SK-N-MC (cell line): ENCODE results near the gene CTBP2.
"Not testable (repeated sequence)": the region's sequence is repeated elsewhere in the genome, so short reads cannot be mapped to it uniquely, and the experiment has no call there.

Experiments
- DNase-seq: peaks from one replicate; pipeline ENCODE4 v3.0.0-alpha.2; 2011; ENCODE audit warnings: low read depth, low spot score
- H3K27ac ChIP-seq: fragments of 200-600 bp; sonication (generic); 2 replicates; pipeline ENCODE4 v1.5.1; 2016; ENCODE audit warnings: mixed run types
- H3K36me3 ChIP-seq: fragments of 200-600 bp; sonication (generic); 2 replicates; pipeline ENCODE4 v1.6.1; 2017; ENCODE audit warnings: antibody characterized with exemption, low read length, mixed read lengths; ENCODE audit not compliant: insufficient read depth
- H3K4me3 ChIP-seq: fragments of 200-600 bp; sonication (generic); 2 replicates; pipeline ENCODE4 v1.5.1; 2016
- H3K9ac ChIP-seq: fragments of 200-600 bp; sonication (generic); 2 replicates; pipeline ENCODE4 v1.8.0; 2017; ENCODE audit warnings: mixed run types, mixed read lengths; ENCODE audit not compliant: insufficient read length
- H3K9me3 ChIP-seq: fragments of 200-600 bp; sonication (generic); 2 replicates; pipeline ENCODE4 v1.6.1; 2017; ENCODE audit warnings: low read depth, mild to moderate bottlenecking, antibody characterized with exemption, low read length, moderate library complexity, mixed read lengths
- EZH2 ChIP-seq: fragments of 200-600 bp; sonication (generic); IDR thresholded peaks from one replicate; pipeline ENCODE4 v1.6.1; 2017; ENCODE audit warnings: antibody characterized with exemption
- FOXP2 ChIP-seq: optimal IDR thresholded peaks from 2 replicates; pipeline ENCODE3; 2011; ENCODE audit warnings: mild to moderate bottlenecking, moderate library complexity; ENCODE audit not compliant: insufficient read depth; ENCODE audit errors: extremely low read length, control extremely low read depth
- POLR2AphosphoS5 ChIP-seq: IDR thresholded peaks from 2 replicates; pipeline ENCODE4 v1.6.1; 2012; ENCODE audit warnings: mild to moderate bottlenecking, low read depth, low read length, borderline replicate concordance

CTBP2 gene

DNA sequence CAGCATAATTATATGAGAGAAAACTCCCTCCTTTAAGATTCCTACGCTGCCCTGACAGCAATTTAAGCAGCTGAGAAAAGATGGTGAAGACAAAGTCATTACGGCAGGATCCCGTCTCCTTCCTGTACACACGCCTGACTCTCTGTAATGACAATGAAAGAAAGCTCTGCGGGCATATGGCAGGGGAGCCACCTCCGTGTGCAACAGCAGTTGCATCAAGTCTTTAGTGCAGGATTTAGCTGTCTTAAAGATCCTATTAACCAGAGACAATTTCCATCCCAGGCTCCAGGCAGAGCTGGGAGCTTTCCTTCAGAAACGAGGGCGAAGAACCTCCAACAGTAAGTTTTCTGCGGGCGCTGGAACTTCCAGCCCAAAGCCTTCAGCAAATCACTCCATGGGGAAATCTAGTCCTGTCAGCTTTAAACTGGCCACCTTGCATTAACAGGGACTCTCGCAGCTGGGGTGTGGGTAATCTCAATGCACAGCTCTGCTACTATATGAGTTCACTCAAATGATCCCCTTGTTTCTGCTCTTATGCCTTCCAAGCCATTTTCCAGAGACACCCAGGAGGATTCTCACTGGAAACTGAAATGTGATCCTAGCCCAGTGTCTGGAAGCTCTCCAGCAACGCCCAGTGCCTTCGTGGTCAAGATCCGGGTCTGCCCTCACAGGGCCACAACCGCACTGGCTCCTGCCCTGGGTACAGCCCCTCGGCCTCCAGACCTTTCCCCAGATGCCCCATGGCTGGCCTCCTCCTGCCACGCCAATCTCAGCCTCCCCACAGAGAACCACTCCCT, 74.9 kb downstream of the CTBP2 start:
- DNase-seq: no peak
- Histone ChIP-seq H3K4me3 (no peak overlapping the region), H3K27ac (no peak overlapping the region)

DNA sequence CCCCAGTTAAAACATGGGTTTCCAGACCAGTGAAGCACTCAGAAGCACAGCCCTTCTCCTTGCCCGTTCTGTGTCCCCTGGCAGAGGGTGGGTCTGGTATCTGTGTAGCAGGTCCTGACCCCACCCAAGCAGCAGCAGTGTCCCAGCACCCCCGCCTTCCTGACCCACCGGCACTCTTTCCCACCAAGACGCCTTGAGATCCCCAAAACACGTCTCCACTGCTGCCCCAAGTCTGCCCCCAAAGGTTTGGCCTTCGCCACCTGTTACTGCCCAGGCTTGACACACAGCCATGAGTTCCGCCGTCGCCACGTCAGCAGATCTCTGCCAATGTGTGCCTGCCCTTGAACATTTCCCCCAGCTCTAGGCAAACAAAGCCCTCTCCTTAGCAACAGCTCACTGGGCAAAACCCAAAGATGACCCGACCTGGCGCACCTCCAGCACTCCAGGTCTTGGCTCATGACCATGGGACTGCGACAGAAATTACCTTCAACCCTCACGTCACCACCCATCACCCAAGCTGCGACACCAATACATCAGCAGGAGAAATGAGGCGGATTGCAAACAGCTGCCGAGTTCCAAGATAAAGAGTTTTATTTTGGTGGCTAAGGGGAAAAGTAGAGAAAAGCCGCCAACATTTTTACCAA, 75.6 kb downstream of the CTBP2 start:
- Histone ChIP-seq H3K4me3 (no peak overlapping the region), H3K27ac (no peak overlapping the region), H3K36me3 (no peaks in the 10 kb centered on the region; the same call in 1 of the 2 replicates), H3K9me3 (no peaks in the 10 kb centered on the region), H3K9ac (no peak overlapping the region)
- TF ChIP-seq POLR2AphosphoS5 (no peak), FOXP2 (no peak)
- no peak for DNase-seq

More for the DNA sequence above, 74.9 kb downstream of the CTBP2 start:
- Histone ChIP-seq H3K9me3 (no peaks in the 10 kb centered on the region), H3K36me3 (no peaks in the 10 kb centered on the region; the same call in 1 of the 2 replicates), H3K9ac (no peak overlapping the region)
- no peak for TF ChIP-seq POLR2AphosphoS5
- TF ChIP-seq FOXP2: no peak
- TF ChIP-seq EZH2: no peak

DNA sequence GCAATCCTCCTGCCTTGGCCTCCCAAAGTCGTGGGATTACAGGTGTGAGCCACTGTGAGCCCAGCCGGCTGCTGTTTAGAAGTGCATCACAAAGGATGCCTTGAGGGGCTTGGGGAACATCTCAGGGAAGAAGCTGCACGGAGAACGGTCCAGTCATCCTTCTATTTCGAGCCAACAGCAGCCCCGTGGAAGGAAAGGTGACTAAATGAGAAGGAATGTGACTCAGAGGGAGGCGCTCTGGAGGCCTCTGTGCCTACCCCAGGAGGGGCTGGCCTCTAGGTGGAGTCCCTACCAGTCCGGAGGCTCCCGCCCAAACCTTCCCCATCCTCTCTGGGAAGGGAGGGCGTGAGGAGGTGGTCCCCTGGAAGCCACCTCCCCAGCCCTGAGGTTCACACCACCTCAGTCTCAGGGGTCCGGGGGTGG, 76.2 kb downstream of the CTBP2 start:
- Histone ChIP-seq H3K9me3 (no peaks in the 10 kb centered on the region), H3K4me3 (no peak overlapping the region), H3K36me3 (no peaks in the 10 kb centered on the region; the same call in 1 of the 2 replicates), H3K9ac (no peak overlapping the region), H3K27ac (no peak overlapping the region)
- DNase-seq: no peak
- TF ChIP-seq EZH2: no peak
- TF ChIP-seq POLR2AphosphoS5: no peak
- TF ChIP-seq FOXP2: no peak

- Histone ChIP-seq H3K27ac (no peak overlapping the region), H3K4me3 (no peak overlapping the region)
Observed at GRCh38 chr10:125083576-125083920, 76.8 kb downstream of the CTBP2 start.

DNA sequence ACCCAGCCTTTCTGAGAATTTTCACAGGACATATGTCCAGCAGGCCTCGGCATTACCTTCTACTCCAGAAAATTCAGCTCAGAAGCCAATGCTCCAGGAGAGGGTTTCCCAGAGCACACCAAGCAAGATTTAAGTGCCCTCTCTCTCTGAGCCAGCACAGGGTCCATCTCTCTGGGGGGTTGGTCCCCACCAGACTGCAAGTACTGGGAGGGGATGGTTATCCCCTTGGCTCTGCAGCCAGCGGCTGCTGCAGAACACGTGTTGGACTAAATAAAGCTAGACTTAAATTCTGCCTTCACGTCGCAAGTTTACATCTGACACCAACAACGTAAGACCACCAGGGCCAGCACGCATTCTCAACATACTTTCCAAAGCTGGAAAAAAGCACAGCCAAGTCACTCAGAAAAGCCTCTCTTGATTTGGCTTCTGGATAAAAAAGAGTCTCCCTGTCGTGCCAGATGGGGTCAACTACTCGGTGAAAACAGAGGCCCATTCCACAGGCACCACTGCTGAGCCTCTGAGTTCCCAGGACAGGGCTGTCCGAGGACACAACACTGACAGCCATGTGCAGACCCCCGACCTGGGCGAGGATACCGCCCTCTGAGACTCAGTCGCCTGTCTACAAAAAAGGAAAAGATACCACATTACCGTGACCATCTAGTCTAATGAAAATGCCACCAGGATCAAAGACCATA, 77.3 kb downstream of the CTBP2 start:
- no peak for DNase-seq
- no peak overlapping the region for H3K27ac ChIP-seq
- TF ChIP-seq EZH2: no peak
- TF ChIP-seq FOXP2: no peak
- TF ChIP-seq POLR2AphosphoS5: no peak
- H3K4me3 ChIP-seq: no peak overlapping the region
- H3K9ac ChIP-seq: no peak overlapping the region
- H3K9me3 ChIP-seq: no peaks in the 10 kb centered on the region
- H3K36me3 ChIP-seq: no peaks in the 10 kb centered on the region; the same call in 1 of the 2 replicates

More at GRCh38 chr10:125083576-125083920, 76.8 kb downstream of the CTBP2 start:
- Histone ChIP-seq H3K36me3 (no peaks in the 10 kb centered on the region; the same call in 1 of the 2 replicates), H3K9me3 (no peaks in the 10 kb centered on the region), H3K9ac (no peak overlapping the region)
- no peak for TF ChIP-seq POLR2AphosphoS5
- no peak for TF ChIP-seq EZH2
- TF ChIP-seq FOXP2: no peak
- DNase-seq: no peak

DNA sequence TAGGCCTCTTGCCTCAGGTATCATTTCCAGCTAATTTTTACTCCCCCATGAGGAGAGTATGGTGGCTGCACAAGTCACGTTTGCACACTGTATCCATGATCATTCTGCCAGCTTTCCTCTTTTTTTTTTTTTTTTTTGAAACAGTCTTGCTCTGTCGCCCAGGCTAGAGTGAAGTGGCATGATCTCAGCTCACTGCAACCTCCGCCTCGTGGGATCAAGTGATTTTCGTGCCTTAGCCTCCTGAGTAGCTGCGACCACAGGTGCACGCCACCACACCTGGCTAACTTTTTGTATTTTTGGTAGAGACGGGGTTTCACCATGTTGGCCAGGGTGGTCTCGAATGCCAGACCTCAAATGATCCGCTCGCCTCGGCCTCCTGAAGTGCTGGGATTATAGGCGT, 77.9 kb downstream of the CTBP2 start:
- H3K36me3 ChIP-seq, H3K27ac ChIP-seq, H3K9ac ChIP-seq, H3K4me3 ChIP-seq, DNase-seq, H3K9me3 ChIP-seq: not testable (repeated sequence)

DNA sequence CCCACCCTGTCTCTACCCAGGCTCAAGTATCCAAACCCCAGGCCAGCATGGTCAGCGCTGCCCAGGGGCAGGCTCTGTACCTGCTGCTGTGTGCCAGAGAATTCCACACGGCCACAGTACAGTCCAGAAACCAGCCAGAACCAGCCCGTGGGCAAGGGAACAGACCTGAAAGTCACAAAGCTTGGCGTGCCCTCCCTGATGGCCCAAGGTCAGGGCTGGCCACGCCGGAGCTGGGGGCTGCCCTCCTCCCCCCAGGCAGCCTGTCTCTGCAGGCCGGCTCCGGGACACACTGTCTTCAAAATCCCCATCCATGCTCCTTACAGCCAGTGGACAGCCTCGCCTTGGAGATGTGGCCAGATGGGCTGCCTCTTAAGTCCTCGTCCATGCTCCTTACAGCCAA, 78.4 kb downstream of the CTBP2 start:
- no peaks in the 10 kb centered on the region for H3K9me3 ChIP-seq
- no peaks in the 10 kb centered on the region for H3K36me3 ChIP-seq
- H3K27ac ChIP-seq: no peak overlapping the region
- no peak for DNase-seq
- no peak for TF ChIP-seq POLR2AphosphoS5
- TF ChIP-seq EZH2: no peak
- no peak for TF ChIP-seq FOXP2
- H3K9ac ChIP-seq: no peak overlapping the region
- H3K4me3 ChIP-seq: no peak overlapping the region

- Histone ChIP-seq H3K36me3 (no peaks in the 10 kb centered on the region), H3K9me3 (no peaks in the 10 kb centered on the region), H3K27ac (no peak overlapping the region), H3K4me3 (no peak overlapping the region), H3K9ac (no peak overlapping the region)
- DNase-seq: no peak
- TF ChIP-seq EZH2 (no peak), FOXP2 (no peak), POLR2AphosphoS5 (no peak)
Observed at GRCh38 chr10:125080984-125081383, 79.4 kb downstream of the CTBP2 start.

- Histone ChIP-seq H3K36me3 (no peaks in the 10 kb centered on the region), H3K27ac (no peak overlapping the region), H3K9me3 (no peaks in the 10 kb centered on the region), H3K9ac (no peak overlapping the region), H3K4me3 (no peak overlapping the region)
- TF ChIP-seq EZH2: no peak
- no peak for TF ChIP-seq POLR2AphosphoS5
- no peak for TF ChIP-seq FOXP2
- no peak for DNase-seq
Observed at GRCh38 chr10:125080296-125080695, 80.1 kb downstream of the CTBP2 start.
